Ovary (tissue), 9 donors: ENCODE results near the gene AKAP8L. TPM values are rescaled to one million over a fixed set of nuclear protein-coding genes. Genes with fewer than 3 reads are reported as not detected.

Source experiments
- DNase-seq, 5 donors: peaks; one replicate each; pipeline ENCODE4 v3.0.0-alpha.2; 2019 to 2020
- H3K27ac ChIP-seq, 2 donors: fragments of 200-600 bp; one replicate each; pipeline versions ENCODE4 v1.5.1 to v1.8.0; 2019 to 2022
- H3K27me3 ChIP-seq: fragments of 200-600 bp; one replicate; pipeline ENCODE4 v1.8.0; 2022
- H3K36me3 ChIP-seq: fragments of 200-600 bp; sonication (generic); one replicate; pipeline ENCODE4 v1.5.1; 2019
- H3K4me1 ChIP-seq: one replicate; pipeline ENCODE4 v1.8.1; 2013; ENCODE audit warnings: mild to moderate bottlenecking, moderate library complexity; ENCODE audit not compliant: insufficient read depth
- H3K4me3 ChIP-seq: fragments of 200-600 bp; sonication (generic); one replicate; pipeline ENCODE4 v1.5.1; 2017
- H3K9me3 ChIP-seq, 2 donors: fragments of 200-600 bp in 1 of 2; sonication (generic) in 1 of 2; one replicate each; pipeline versions ENCODE4 v1.5.1 to v1.8.1; 2013 to 2019; ENCODE audit warnings: mild to moderate bottlenecking in 1 of 2, moderate library complexity in 1 of 2
- CTCF ChIP-seq, 3 donors: fragments of 450-650 bp in 2 of 3; fragments of 200-600 bp in 1 of 3; IDR thresholded peaks; one replicate each; pipeline versions ENCODE4 v1.5.1 to v1.8.0; 2016 to 2022; ENCODE audit warnings: antibody characterized with exemption in 3 of 3, mild to moderate bottlenecking in 1 of 3
- EP300 ChIP-seq: sonication (generic); formaldehyde crosslinking; IDR thresholded peaks from one replicate; pipeline ENCODE4 v1.6.1; 2017; ENCODE audit warnings: antibody characterized with exemption
- POLR2A ChIP-seq: fragments of 450-650 bp; IDR thresholded peaks from one replicate; pipeline ENCODE4 v1.6.1; 2017; ENCODE audit warnings: antibody characterized with exemption, mild to moderate bottlenecking, moderate library complexity
- WGBS, 3 donors: extraction: QIAGEN DNeasy Blood & Tissue Kit in 1 of 3; methylation state at CpG; one replicate each; pipeline versions ENCODE4 v1.1.5 to v1.1.7; 2013 to 2017; 5-methylcytosine and 5-hydroxymethylcytosine counted together
- intact Hi-C, 4 donors: fragments of 100-400 bp; cut with DNase I; formaldehyde crosslinking; loops; one replicate each; pipeline versions ENCODE4 v1.11.0 to v1.15.1; 2022 to 2023
- polyA plus RNA-seq, 2 donors: library from polyadenylated mRNA; stranded (reverse); fragments of 200-250 nt in 1 of 2; fragments of 350-450 nt in 1 of 2; fragmentation: Illumina TruSeq in 1 of 2; extraction: RNeasy Lipid Tissue Mini Kit (QIAGEN cat#74804) in 1 of 2; gene quantifications; one replicate each; pipeline ENCODE4 v1.2.3, GENCODE V29; 2013 to 2014
- total RNA-seq, 7 donors: library from RNA; depleted of rRNA in 2 of 7; stranded (reverse); fragments of >200 nt in 2 of 7; fragmentation: NEBNext Ultra II Directional in 3 of 7; extraction: Animal tissue kit (Norgen Biotek cat#: 25700) in 3 of 7; gene quantifications; one replicate each; pipeline versions ENCODE4 v1.1.0 to v1.2.4, GENCODE V29; 2016 to 2023
- donor health status: DM: no; HTN: no; CAD: no; lungs with moderate emphysema.
- donor health status: DM: no; HTN: no; CAD: no.
- donor health status: Bipolar disorder and iron deficiency.
- donor health status: DM: yes; HTN: yes; CAD: no.
- donor health status: DM: no; HTN: no; CAD: no.
- donor health status: DM: yes; HTN: yes; CAD: no.

The AKAP8L gene
- total and polyA plus RNA-seq, 9 donors = 70.3 to 121 (median 93.0) TPM

GRCh38 chr19:15379083-15379998 is 39.4 kb downstream of the AKAP8L start, which contains the start of gene AKAP8:
AKAP8 (minus strand) TSS chr19:15379787; CDS start chr19:15379731, 56 bp downstream.
- WGBS, 3 donors = 0 to 1% (median 0%) methylated on average over 57 to 109 of the region's 111 CpGs
- H3K27ac ChIP-seq = peak within 1 kb of the TSS; percentile 82 to 97
- H3K4me1 ChIP-seq = peaks cover 20% of the 10 kb centered on the region
- no peaks in the 10 kb centered on the region for H3K36me3 ChIP-seq
- DNase-seq = peak; percentile 98 to 99 (median 98)
- peak; percentile 91 for TF ChIP-seq POLR2A
- TF ChIP-seq EP300 = no peak
- no peaks in the 10 kb centered on the region for H3K9me3 ChIP-seq
- no peaks in the 10 kb centered on the region for H3K27me3 ChIP-seq
- H3K4me3 ChIP-seq = peak within 1 kb of the TSS; percentile 97
- intact Hi-C loops = loop anchor here in 1 of 4 donors (1.0 to 10.0 kb wide), 3 partner anchors 47 to 175 kb away; partner anchors contain the start of gene BRD4

- H3K4me3 ChIP-seq = peak overlapping the region; percentile 97
- H3K36me3 ChIP-seq = no peaks in the 10 kb centered on the region
- WGBS, 3 donors = 0% methylated on average over 17 to 22 of the region's 22 CpGs
- TF ChIP-seq EP300 (no peak), CTCF (IDR thresholded peaks at IDR 0.05) (no peak), POLR2A (no peak)
- no peaks in the 10 kb centered on the region for H3K9me3 ChIP-seq
- peaks cover 24% of the 10 kb centered on the region for H3K4me1 ChIP-seq
- intact Hi-C loops = loop anchor here in 1 of 4 donors (1.0 to 10.0 kb wide), 3 partner anchors 46 to 176 kb away; partner anchors contain the start of gene BRD4
- no peaks in the 10 kb centered on the region for H3K27me3 ChIP-seq
- no peak for DNase-seq
- H3K27ac ChIP-seq = peak overlapping the region in 1 of 2 donors; percentile 97
Measured at GRCh38 chr19:15378534-15379082, 40.2 kb downstream of the AKAP8L start.

GRCh38 chr19:15374796-15375440 is 43.9 kb downstream of the AKAP8L start:
- peaks cover 22% of the 10 kb centered on the region for H3K4me1 ChIP-seq
- peak in 1 of 5 donors; percentile 56 for DNase-seq
- 50 to 67% (median 57%) methylated on average over 23 to 24 of the region's 24 CpGs for WGBS, 3 donors
- no peak overlapping the region for H3K4me3 ChIP-seq
- H3K36me3 ChIP-seq = no peaks in the 10 kb centered on the region
- no peaks in the 10 kb centered on the region for H3K27me3 ChIP-seq
- no peaks in the 10 kb centered on the region for H3K9me3 ChIP-seq
- intact Hi-C loops = loop anchor here in 2 of 4 donors (5.0 to 10.0 kb wide), 3 partner anchors 60 to 180 kb away; no protein-coding TSS in a partner anchor
- TF ChIP-seq POLR2A (no peak), CTCF (IDR thresholded peaks at IDR 0.05) (no peak), EP300 (no peak)
- H3K27ac ChIP-seq = no peak overlapping the region

GRCh38 chr19:15374105-15374651 is 44.6 kb downstream of the AKAP8L start:
- intact Hi-C loops = loop anchor here in 2 of 4 donors (5.0 to 10.0 kb wide), 3 partner anchors 61 to 181 kb away; no protein-coding TSS in a partner anchor

More at GRCh38 chr19:15374105-15374651, 44.6 kb downstream of the AKAP8L start:
- WGBS, 3 donors = 57 to 62% (median 60%) methylated on average over 21 of the region's 21 CpGs
- no peaks in the 10 kb centered on the region for H3K36me3 ChIP-seq
- peaks cover 22% of the 10 kb centered on the region for H3K4me1 ChIP-seq
- no peak overlapping the region for H3K4me3 ChIP-seq
- TF ChIP-seq EP300 (no peak), CTCF (IDR thresholded peaks at IDR 0.05) (no peak), POLR2A (no peak)
- no peaks in the 10 kb centered on the region for H3K27me3 ChIP-seq
- no peak for DNase-seq
- H3K9me3 ChIP-seq = no peaks in the 10 kb centered on the region
- H3K27ac ChIP-seq = no peak overlapping the region
